ENCODE results near the gene TREH. TPM values are rescaled to one million over a fixed set of nuclear protein-coding genes. Genes with fewer than 3 reads are reported as not detected.
A peak's percentile ranks its signal among the peaks of the same experiment; 100 is the strongest.

The TREH gene
- total RNA-seq, 1 experiment from 2014 or later, result 0.05 TPM

DNA sequence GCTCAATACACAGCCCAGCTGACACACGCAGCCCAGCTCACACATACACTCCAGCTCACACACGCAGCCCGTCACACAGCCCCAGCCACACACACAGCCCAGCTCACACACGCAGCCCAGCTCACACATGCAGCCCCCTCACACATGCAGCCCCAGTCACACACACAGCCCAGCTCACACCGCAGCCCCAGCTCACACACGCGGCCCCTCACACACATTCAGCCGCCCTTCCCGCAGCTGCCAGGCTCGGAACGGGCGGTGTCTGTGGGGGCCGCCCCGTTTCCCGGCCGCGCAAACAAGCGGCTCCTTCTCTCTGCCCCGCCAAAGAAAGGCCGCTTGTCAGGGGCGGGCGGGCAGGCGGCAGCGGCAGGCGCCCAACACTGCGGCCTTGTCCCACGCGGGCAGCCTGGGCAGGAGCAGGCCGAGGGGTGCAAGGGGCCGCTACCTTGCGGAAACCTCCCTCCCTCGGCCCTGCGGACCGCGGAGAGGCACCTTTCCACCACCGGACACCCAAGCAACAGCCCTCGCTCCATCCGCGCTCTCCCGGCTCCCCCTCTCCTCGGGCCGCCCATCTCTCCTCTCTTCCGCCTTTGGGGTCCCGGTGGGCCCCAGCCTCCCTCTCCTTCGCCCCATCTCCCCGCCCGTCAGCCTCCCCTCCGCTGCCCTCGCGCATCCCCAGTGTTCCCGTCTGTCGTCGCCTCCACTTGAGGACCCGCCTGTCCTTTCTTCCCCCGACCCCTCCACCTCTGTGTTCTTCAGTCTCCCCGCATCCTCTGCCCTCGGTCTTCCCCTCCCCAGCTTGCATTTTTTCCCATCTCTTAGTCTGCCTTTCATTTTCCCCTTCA, 69.8 kb downstream of the TREH start:
- CTCF ChIA-PET, result interaction anchor here (0.6 to 1.7 kb wide), 5 partner anchors 12 to 309 kb away, joined by 3 to 14 read pairs (median 9); no protein-coding TSS in a partner anchor
- no peak overlapping the region; the same call in 1 of the 2 replicates for H3K27ac ChIP-seq (ENCODE audit: low read length)
- ATAC-seq (no peak), DNase-seq (ENCODE audit: low read depth, low spot score) (no peak)
- no peaks in the 10 kb centered on the region for H3K36me3 ChIP-seq (ENCODE audit: control insufficient read depth, insufficient read depth, low read length)
- H3K27me3 ChIP-seq (ENCODE audit: control insufficient read depth, insufficient read depth, low read length), result no peaks in the 10 kb centered on the region
- POLR2A ChIA-PET, result interaction anchor here (0.6 kb wide), 1 partner anchor 9 kb away, joined by 11 read pairs; no protein-coding TSS in a partner anchor
- TF ChIP-seq POLR2AphosphoS5 (IDR thresholded peaks at IDR 0.05; ENCODE audit: low read depth, low read length), result no peak
- TF ChIP-seq, protein P1, sequence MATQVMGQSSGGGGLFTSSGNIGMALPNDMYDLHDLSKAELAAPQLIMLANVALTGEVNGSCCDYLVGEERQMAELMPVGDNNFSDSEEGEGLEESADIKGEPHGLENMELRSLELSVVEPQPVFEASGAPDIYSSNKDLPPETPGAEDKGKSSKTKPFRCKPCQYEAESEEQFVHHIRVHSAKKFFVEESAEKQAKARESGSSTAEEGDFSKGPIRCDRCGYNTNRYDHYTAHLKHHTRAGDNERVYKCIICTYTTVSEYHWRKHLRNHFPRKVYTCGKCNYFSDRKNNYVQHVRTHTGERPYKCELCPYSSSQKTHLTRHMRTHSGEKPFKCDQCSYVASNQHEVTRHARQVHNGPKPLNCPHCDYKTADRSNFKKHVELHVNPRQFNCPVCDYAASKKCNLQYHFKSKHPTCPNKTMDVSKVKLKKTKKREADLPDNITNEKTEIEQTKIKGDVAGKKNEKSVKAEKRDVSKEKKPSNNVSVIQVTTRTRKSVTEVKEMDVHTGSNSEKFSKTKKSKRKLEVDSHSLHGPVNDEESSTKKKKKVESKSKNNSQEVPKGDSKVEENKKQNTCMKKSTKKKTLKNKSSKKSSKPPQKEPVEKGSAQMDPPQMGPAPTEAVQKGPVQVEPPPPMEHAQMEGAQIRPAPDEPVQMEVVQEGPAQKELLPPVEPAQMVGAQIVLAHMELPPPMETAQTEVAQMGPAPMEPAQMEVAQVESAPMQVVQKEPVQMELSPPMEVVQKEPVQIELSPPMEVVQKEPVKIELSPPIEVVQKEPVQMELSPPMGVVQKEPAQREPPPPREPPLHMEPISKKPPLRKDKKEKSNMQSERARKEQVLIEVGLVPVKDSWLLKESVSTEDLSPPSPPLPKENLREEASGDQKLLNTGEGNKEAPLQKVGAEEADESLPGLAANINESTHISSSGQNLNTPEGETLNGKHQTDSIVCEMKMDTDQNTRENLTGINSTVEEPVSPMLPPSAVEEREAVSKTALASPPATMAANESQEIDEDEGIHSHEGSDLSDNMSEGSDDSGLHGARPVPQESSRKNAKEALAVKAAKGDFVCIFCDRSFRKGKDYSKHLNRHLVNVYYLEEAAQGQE (IDR thresholded peaks at IDR 0.05; ENCODE audit: insufficient read depth in 1 of 2, low read depth in 2 of 2, low read length in 1 of 2), result no peak
- TF ChIP-seq SIN3A (IDR thresholded peaks at IDR 0.05; ENCODE audit: borderline replicate concordance, insufficient read depth, low read depth, low read length), result no peak
- TF ChIP-seq CTCF (IDR thresholded peaks at IDR 0.05), result no peak
- no peak for TF ChIP-seq TCF7L2 (IDR thresholded peaks at IDR 0.05; ENCODE audit: low read depth, low read length)
- no peak overlapping the region for H3K4me3 ChIP-seq (ENCODE audit: low read depth in 2 of 2, low read length in 2 of 2)
- in situ Hi-C loops (cut with HindIII; ENCODE audit: low pct_unique_long_range_greater_than_20kb, low sequenced_read_pairs), result no loop called here
- intact Hi-C loops (cut with micrococcal nuclease; ENCODE audit: unreplicated experiment), result no loop called here
- no peaks in the 10 kb centered on the region for H3K9me3 ChIP-seq (ENCODE audit: control insufficient read depth, insufficient read depth, low read depth, low read length)
- peaks cover 10% of the 10 kb centered on the region; the same call in 1 of the 2 replicates for H3K4me1 ChIP-seq (ENCODE audit: control insufficient read depth, insufficient read depth, low read length)
- BruUV-seq (replicated peaks), result no TSS peak

- Histone ChIP-seq H3K36me3 (ENCODE audit: control insufficient read depth, insufficient read depth, low read length) (no peaks in the 10 kb centered on the region), H3K27me3 (ENCODE audit: control insufficient read depth, insufficient read depth, low read length) (no peaks in the 10 kb centered on the region), H3K9me3 (ENCODE audit: control insufficient read depth, insufficient read depth, low read depth, low read length) (no peaks in the 10 kb centered on the region), H3K4me3 (ENCODE audit: low read depth in 2 of 2, low read length in 2 of 2) (peak overlapping the region; percentile 69 to 83), H3K27ac (ENCODE audit: low read length) (peak overlapping the region; percentile 80), H3K4me1 (ENCODE audit: control insufficient read depth, insufficient read depth, low read length) (peaks cover 10% of the 10 kb centered on the region; the same call in 1 of the 2 replicates)
- ATAC-seq (peak; percentile 65), DNase-seq (ENCODE audit: low read depth, low spot score) (no peak)
- ChIA-PET CTCF (interaction anchor here (0.8 to 2.2 kb wide), 4 partner anchors 13 to 51 kb away, joined by 7 to 14 read pairs (median 12); no protein-coding TSS in a partner anchor), POLR2A (no interaction called here)
- intact Hi-C loops (cut with micrococcal nuclease; ENCODE audit: unreplicated experiment), result no loop called here
- peak; percentile 47; the same call in 1 of the 2 replicates for TF ChIP-seq POLR2AphosphoS5 (IDR thresholded peaks at IDR 0.05; ENCODE audit: low read depth, low read length)
- TF ChIP-seq, protein P1 (IDR thresholded peaks at IDR 0.05; ENCODE audit: insufficient read depth in 1 of 2, low read depth in 2 of 2, low read length in 1 of 2), result 0 out of 4 replicates have a peak, but pooled peaks of 1 of the 2 experiments have one; percentile 11
- TF ChIP-seq TCF7L2 (IDR thresholded peaks at IDR 0.05; ENCODE audit: low read depth, low read length), result no peak
- TF ChIP-seq SIN3A (IDR thresholded peaks at IDR 0.05; ENCODE audit: borderline replicate concordance, insufficient read depth, low read depth, low read length), result no peak
- no peak for TF ChIP-seq CTCF (IDR thresholded peaks at IDR 0.05)
- BruUV-seq (replicated peaks), result no TSS peak
- in situ Hi-C loops (cut with HindIII; ENCODE audit: low pct_unique_long_range_greater_than_20kb, low sequenced_read_pairs), result no loop called here
Measured at GRCh38 chr11:118608360-118609227, 70.9 kb downstream of the TREH start.
